Mucosa of descending colon (tissue), 3 donors: ENCODE data around the gene EHBP1L1. TPM values are rescaled to one million over a fixed set of nuclear protein-coding genes. Genes with fewer than 3 reads are reported as not detected.

Experiments used
- ATAC-seq: fragments of 200-7000 bp; cut with Tn5 transposase; one replicate; pipeline ENCODE4 v1.9.1; 2020; ENCODE audit warnings: mild to moderate bottlenecking, moderate library complexity
- DNase-seq, 3 donors: peaks; one replicate each; pipeline ENCODE4 v3.0.0-alpha.2; 2020
- H3K36me3 ChIP-seq: fragments of 200-600 bp; one replicate; pipeline ENCODE4 v1.8.0; 2021; ENCODE audit warnings: low read depth, mild to moderate bottlenecking
- H3K4me1 ChIP-seq: fragments of 200-600 bp; one replicate; pipeline ENCODE4 v1.8.0; 2021; ENCODE audit warnings: low read depth, mild to moderate bottlenecking
- H3K4me3 ChIP-seq: fragments of 200-600 bp; one replicate; pipeline ENCODE4 v1.8.0; 2021; ENCODE audit warnings: mild to moderate bottlenecking
- H3K9me3 ChIP-seq: fragments of 200-600 bp; one replicate; pipeline ENCODE4 v1.8.0; 2021; ENCODE audit warnings: mild to moderate bottlenecking
- intact Hi-C, 2 donors: fragments of 100-400 bp; cut with DNase I in 1 of 2; cut with micrococcal nuclease in 1 of 2; formaldehyde crosslinking; loops; one replicate each; pipeline versions ENCODE4 v1.11.0 to v1.11.1; 2022; cut with DNase I, micrococcal nuclease
- total RNA-seq, 3 donors: library from RNA; stranded (reverse); fragmentation: NEBNext Ultra II Directional in 2 of 3; extraction: Animal tissue kit (Norgen Biotek cat#: 25700) in 2 of 3; gene quantifications; one replicate each; pipeline versions ENCODE4 v1.2.1 to v1.2.4, GENCODE V29; 2021 to 2023
- TF ChIP-seq, protein P1 (sequence below): fragments of 200-600 bp; IDR thresholded peaks from one replicate; pipeline ENCODE4 v1.8.0; 2022; ENCODE audit warnings: antibody characterized with exemption, mild to moderate bottlenecking
- donor health status: DM: no; HTN: no; CAD: no; lungs with moderate emphysema.
- donor health status: DM: no; HTN: no; CAD: no.
- donor health status: DM: no; HTN: yes; CAD: no.

EHBP1L1 gene
- total RNA-seq, 3 donors from 2014 or later, result 65.8 to 208 (median 65.9) TPM

DNA sequence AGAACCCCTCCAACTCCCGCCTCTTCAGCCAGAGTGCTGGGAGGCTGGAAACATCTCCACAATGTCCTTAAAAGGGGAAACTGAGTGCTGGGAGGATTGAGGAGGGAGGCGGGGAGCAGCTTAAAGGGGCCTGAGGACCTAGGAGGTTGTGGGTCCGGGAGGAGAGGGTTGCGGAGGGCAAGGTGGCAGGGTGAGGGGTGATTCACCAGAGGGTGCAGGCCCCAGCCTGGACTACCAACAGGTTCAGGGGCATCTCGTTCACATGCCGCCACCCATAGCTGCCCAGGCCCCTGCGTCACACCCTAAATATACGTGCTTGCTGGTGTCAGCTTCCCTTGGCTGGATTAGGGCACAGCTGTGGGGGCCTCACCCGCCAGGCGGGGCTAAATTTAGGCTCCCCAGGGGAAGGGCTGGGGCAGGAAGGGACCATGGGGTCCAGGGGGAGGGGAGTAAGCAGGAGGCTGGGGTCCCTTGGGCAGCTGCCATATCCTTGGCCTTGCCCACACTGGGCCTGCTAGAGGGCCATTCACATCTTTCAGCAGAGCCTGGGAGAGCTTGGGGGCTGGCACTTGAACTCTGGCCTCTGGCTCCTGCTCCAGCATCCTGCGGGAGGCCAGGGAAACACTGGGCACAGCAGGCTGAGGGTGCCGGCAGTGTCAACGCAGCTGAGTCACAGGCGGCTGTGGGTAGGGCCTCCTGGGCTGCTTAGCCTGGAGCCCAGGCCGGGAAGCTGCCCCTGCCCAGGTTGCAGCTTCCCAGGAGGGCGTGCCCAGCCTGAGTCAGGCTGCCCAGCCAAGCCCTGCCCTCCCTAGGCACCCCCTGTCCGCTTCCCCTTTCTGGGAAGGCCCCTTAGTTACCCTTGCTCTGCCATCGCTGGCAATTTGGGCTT lies 1.3 kb downstream of the EHBP1L1 start:
- no peaks in the 10 kb centered on the region for H3K9me3 ChIP-seq
- TF ChIP-seq, protein P1, sequence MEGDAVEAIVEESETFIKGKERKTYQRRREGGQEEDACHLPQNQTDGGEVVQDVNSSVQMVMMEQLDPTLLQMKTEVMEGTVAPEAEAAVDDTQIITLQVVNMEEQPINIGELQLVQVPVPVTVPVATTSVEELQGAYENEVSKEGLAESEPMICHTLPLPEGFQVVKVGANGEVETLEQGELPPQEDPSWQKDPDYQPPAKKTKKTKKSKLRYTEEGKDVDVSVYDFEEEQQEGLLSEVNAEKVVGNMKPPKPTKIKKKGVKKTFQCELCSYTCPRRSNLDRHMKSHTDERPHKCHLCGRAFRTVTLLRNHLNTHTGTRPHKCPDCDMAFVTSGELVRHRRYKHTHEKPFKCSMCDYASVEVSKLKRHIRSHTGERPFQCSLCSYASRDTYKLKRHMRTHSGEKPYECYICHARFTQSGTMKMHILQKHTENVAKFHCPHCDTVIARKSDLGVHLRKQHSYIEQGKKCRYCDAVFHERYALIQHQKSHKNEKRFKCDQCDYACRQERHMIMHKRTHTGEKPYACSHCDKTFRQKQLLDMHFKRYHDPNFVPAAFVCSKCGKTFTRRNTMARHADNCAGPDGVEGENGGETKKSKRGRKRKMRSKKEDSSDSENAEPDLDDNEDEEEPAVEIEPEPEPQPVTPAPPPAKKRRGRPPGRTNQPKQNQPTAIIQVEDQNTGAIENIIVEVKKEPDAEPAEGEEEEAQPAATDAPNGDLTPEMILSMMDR, result no peak
- H3K36me3 ChIP-seq, result no peaks in the 10 kb centered on the region
- DNase-seq (peak; percentile 56 to 90 (median 81)), ATAC-seq (peak; percentile 55)
- peaks cover 49% of the 10 kb centered on the region for H3K4me1 ChIP-seq
- no peak overlapping the region for H3K4me3 ChIP-seq
- intact Hi-C loops, result no loop called here

DNA sequence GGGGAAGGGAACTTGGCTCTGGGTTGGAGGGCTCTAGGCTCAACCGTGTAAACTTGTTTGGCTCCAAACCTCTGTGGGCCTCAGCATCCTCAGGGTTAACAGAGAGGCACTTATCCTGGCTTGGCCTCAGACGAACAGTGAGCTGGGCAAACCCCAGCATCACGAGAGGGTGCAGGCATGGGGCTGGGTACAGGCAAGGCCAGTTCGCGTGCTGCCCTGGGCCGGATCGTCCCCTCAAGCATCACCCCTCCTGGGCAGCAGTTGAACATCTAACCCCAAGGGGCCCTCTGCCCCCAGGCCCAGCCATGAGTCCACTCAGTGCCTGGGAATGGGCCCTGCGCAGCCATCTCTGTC lies 1.9 kb downstream of the EHBP1L1 start:
- no peaks in the 10 kb centered on the region for H3K9me3 ChIP-seq
- no peak overlapping the region for H3K4me3 ChIP-seq
- no peaks in the 10 kb centered on the region for H3K36me3 ChIP-seq
- ATAC-seq (no peak), DNase-seq (no peak)
- peaks cover 49% of the 10 kb centered on the region for H3K4me1 ChIP-seq
- intact Hi-C loops, result no loop called here
- TF ChIP-seq, protein P1, result no peak

DNA sequence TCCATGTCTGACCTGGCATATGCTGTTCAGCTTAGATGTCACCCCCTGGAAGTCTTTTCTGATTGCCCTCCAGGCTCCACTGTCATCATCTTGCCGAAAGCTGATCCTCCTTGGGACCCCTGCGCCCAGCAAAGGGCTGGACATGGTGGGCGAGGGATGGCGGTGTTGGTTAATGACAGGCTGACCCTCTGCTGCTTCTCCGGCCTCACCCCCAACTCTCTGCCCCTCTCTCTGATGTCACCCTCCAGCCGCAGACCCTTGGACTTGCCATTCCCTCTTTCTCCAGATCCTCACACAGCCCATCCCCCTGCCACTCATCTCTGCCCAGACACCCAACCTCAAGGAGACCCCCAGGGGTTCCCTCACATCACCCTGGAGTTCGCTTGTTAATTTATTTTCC lies 2.3 kb downstream of the EHBP1L1 start:
- H3K36me3 ChIP-seq, result no peaks in the 10 kb centered on the region
- H3K4me1 ChIP-seq, result peaks cover 45% of the 10 kb centered on the region
- TF ChIP-seq, protein P1, result no peak
- intact Hi-C loops, result no loop called here
- H3K4me3 ChIP-seq, result no peak overlapping the region
- no peak for DNase-seq
- no peak for ATAC-seq
- H3K9me3 ChIP-seq, result no peaks in the 10 kb centered on the region

DNA sequence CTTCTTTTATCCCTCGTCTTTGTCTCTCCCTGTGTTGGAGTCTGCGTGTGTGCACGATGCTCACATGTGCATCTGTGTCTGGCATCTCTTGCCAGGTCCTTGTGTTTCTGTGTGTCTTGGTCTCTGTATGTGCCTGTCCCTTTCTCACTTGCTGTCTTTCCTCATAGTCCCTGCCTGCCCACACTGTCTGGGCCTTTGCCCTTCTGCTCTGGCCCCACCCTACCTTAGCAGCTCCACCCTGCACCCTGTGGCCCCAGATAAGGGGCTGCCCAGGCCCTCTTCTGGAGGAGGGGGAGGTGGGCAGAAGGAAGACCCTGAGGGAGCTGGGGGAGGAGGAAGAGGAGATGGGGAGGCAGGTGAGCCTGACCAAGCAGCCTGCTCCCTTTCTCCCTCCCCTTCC lies 2.8 kb downstream of the EHBP1L1 start:
- TF ChIP-seq, protein P1, result no peak
- DNase-seq (no peak), ATAC-seq (no peak)
- H3K9me3 ChIP-seq, result no peaks in the 10 kb centered on the region
- H3K4me1 ChIP-seq, result peaks cover 40% of the 10 kb centered on the region
- H3K4me3 ChIP-seq, result no peak overlapping the region
- no peaks in the 10 kb centered on the region for H3K36me3 ChIP-seq
- intact Hi-C loops, result no loop called here

DNA sequence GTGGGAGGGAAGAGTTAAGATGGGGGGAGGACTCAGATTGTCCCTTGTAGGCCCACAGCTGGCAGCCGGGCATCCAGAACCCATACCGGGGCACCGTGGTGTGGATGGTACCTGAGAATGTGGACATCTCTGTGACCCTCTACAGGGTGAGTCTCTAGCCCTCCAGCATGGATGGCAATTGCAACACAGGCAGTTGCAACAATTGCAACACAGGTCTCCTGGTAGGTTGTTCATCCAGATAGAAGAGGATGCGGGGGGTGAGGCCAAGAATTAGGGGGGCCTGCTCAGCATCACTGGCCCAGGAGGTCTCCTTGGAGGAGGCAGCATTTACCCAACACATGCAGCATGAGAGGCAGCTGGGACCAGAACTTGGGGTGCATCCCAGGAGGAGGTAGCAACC lies 3.4 kb downstream of the EHBP1L1 start:
- Histone ChIP-seq H3K4me3 (no peak overlapping the region), H3K4me1 (peaks cover 34% of the 10 kb centered on the region), H3K36me3 (no peaks in the 10 kb centered on the region), H3K9me3 (no peaks in the 10 kb centered on the region)
- DNase-seq (peak in 1 of 3 donors; percentile 10), ATAC-seq (no peak)
- intact Hi-C loops, result no loop called here
- TF ChIP-seq, protein P1, result no peak
